HCT116 (cell line): ENCODE data around the gene LYST. TPM values are rescaled to one million over a fixed set of nuclear protein-coding genes. Genes with fewer than 3 reads are reported as not detected.
A peak's percentile ranks its signal among the peaks of the same experiment; 100 is the strongest.

ENCODE experiments used
- ATAC-seq: fragments of 200-7000 bp; cut with Tn5 transposase; 2 replicates; pipeline ENCODE4 v1.9.1; 2020; ENCODE audit warnings: mild to moderate bottlenecking, moderate library complexity
- BruUV-seq: library from RNA; stranded (reverse); fragments of 400-500 nt; replicated peaks from 2 replicates; lab custom pipeline; 2021; lab: Mats Ljungman, UMichigan
- CTCF ChIA-PET: fragments of 300-600 bp; sonication (Branson Sonifier 250); formaldehyde crosslinking; loops from one replicate; lab custom pipeline; 2021; ENCODE audit warnings: antibody characterized with exemption; lab: Charles Lee
- POLR2A ChIA-PET: fragments of 300-600, 350-600 bp; sonication (Branson Sonifier 250); formaldehyde crosslinking; loops from one replicate; lab custom pipeline; 2021; ENCODE audit warnings: antibody characterized with exemption; lab: Charles Lee
- RAD21 ChIA-PET, 2 experiments: fragments of 300-600 bp; sonication (Branson Sonifier 250); formaldehyde crosslinking; loops; one replicate each; lab custom pipeline; 2023; ENCODE audit warnings: low total read pairs in 2 of 2; ENCODE audit not compliant: uncharacterized antibody in 2 of 2, unreplicated experiment in 2 of 2, low non-redundant PET in 1 of 2; lab: Charles Lee
- DNase-seq: peaks from one replicate; pipeline ENCODE4 v3.0.0-alpha.2; 2010; ENCODE audit warnings: low read depth, low spot score
- H2AFZ ChIP-seq: fragments of 200-600 bp; shearing (Covaris generic), sonication (generic); 2 replicates; pipeline ENCODE4 v1.6.1; 2017; ENCODE audit warnings: low read depth, mixed run types, mixed read lengths, antibody characterized with exemption, low read length; ENCODE audit not compliant: poor library complexity, severe bottlenecking
- H3K27ac ChIP-seq: 2 replicates; pipeline ENCODE4 v1.5.1; 2012; ENCODE audit warnings: low read depth, low read length
- H3K27me3 ChIP-seq: fragments of 200-600 bp; sonication (generic); 2 replicates; pipeline ENCODE4 v1.6.1; 2016; ENCODE audit warnings: mixed run types, low read length, mixed read lengths; ENCODE audit not compliant: insufficient read depth
- H3K36me3 ChIP-seq, 2 experiments: fragments of 200-500 bp in 1 of 2; fragments of 200-600 bp in 1 of 2; sonication (Bioruptor generic) in 1 of 2; sonication (generic) in 1 of 2; 2 replicates each; pipeline versions ENCODE4 v1.5.1 to v1.6.1; 2014 to 2016; ENCODE audit warnings: low read length in 2 of 2, inconsistent platforms in 1 of 2, mixed read lengths in 1 of 2, mixed run types in 1 of 2; ENCODE audit not compliant: insufficient read depth in 2 of 2, control insufficient read depth in 1 of 2
- H3K4me1 ChIP-seq, 2 experiments: fragments of 200-600 bp in 1 of 2; sonication (generic) in 1 of 2; 2 replicates each; pipeline versions ENCODE4 v1.5.1 to v1.6.1; 2012 to 2017; ENCODE audit warnings: low read length in 2 of 2, inconsistent platforms in 1 of 2, mild to moderate bottlenecking in 1 of 2, mixed read lengths in 1 of 2, mixed run types in 1 of 2, moderate library complexity in 1 of 2; ENCODE audit not compliant: insufficient read depth in 2 of 2, control insufficient read depth in 1 of 2
- H3K4me2 ChIP-seq: fragments of 200-600 bp; sonication (generic); 2 replicates; pipeline ENCODE4 v1.6.1; 2017; ENCODE audit warnings: mixed run types, low read length, mixed read lengths
- H3K4me3 ChIP-seq, 2 experiments: fragments of 200-600 bp in 1 of 2; sonication (generic) in 1 of 2; replicated peaks in 1 of 2; 2 replicates each; pipeline ENCODE4 v1.5.1; 2011 to 2016; ENCODE audit warnings: low read length in 2 of 2, control low read depth in 1 of 2, low read depth in 1 of 2, mild to moderate bottlenecking in 1 of 2, mixed read lengths in 1 of 2, mixed run types in 1 of 2
- H3K79me2 ChIP-seq: fragments of 200-600 bp; sonication (generic); 2 replicates; pipeline ENCODE4 v1.6.1; 2017; ENCODE audit warnings: mild to moderate bottlenecking, mixed run types, low read length, moderate library complexity, mixed read lengths; ENCODE audit not compliant: insufficient read depth
- H3K9ac ChIP-seq: fragments of 200-600 bp; sonication (generic); 2 replicates; pipeline ENCODE4 v1.6.1; 2016; ENCODE audit warnings: low read length, mixed read lengths
- H3K9me2 ChIP-seq: fragments of 200-600 bp; sonication (generic), shearing (Covaris generic); 2 replicates; pipeline ENCODE4 v1.6.1; 2017; ENCODE audit warnings: mixed run types, mild to moderate bottlenecking, moderate library complexity; ENCODE audit not compliant: insufficient read depth
- H3K9me3 ChIP-seq, 2 experiments: fragments of 200-500 bp in 1 of 2; fragments of 200-600 bp in 1 of 2; sonication (Bioruptor generic) in 1 of 2; sonication (generic) in 1 of 2; 2 replicates each; pipeline ENCODE4 v1.6.1; 2014 to 2017; ENCODE audit warnings: low read length in 2 of 2, mixed read lengths in 2 of 2, inconsistent platforms in 1 of 2, low read depth in 1 of 2, mild to moderate bottlenecking in 1 of 2, mixed run types in 1 of 2, moderate library complexity in 1 of 2; ENCODE audit not compliant: control insufficient read depth in 1 of 2, insufficient read depth in 1 of 2
- H4K20me1 ChIP-seq: fragments of 200-600 bp; sonication (generic), shearing (Covaris generic); 2 replicates; pipeline ENCODE4 v1.6.1; 2017; ENCODE audit warnings: mixed run types, mild to moderate bottlenecking, moderate library complexity; ENCODE audit not compliant: insufficient read depth
- ATF3 ChIP-seq: IDR thresholded peaks from 2 replicates; pipeline ENCODE4 v1.6.1; 2012
- CBX3 ChIP-seq: IDR thresholded peaks from 2 replicates; pipeline ENCODE4 v1.6.1; 2012; ENCODE audit warnings: low read depth
- CTCF ChIP-seq, 3 experiments: fragments of 200-600 bp in 1 of 3; sonication (generic) in 1 of 3; IDR thresholded peaks in 2 of 3; conservative IDR thresholded peaks in 1 of 3; 2 replicates each; pipeline ENCODE4 v1.5.1; 2012 to 2017; ENCODE audit warnings: low read depth in 2 of 3, low read length in 2 of 3, antibody characterized with exemption in 1 of 3, borderline replicate concordance in 1 of 3, control low read depth in 1 of 3, mild to moderate bottlenecking in 1 of 3, mixed read lengths in 1 of 3, mixed run types in 1 of 3, moderate library complexity in 1 of 3; ENCODE audit not compliant: insufficient read depth in 1 of 3
- EGR1 ChIP-seq: IDR thresholded peaks from 2 replicates; pipeline ENCODE4 v1.6.1; 2012; ENCODE audit warnings: low read depth
- EZH2 ChIP-seq: fragments of 200-600 bp; sonication (generic); IDR thresholded peaks from 2 replicates; pipeline ENCODE4 v1.6.1; 2017; ENCODE audit warnings: antibody characterized with exemption, mixed run types
- EZH2phosphoT487 ChIP-seq: fragments of 200-600 bp; IDR thresholded peaks from 2 replicates; pipeline ENCODE4 v1.6.1; 2018; ENCODE audit warnings: antibody characterized with exemption, borderline replicate concordance
- FOSL1 ChIP-seq: IDR thresholded peaks from 2 replicates; pipeline ENCODE4 v1.6.1; 2012; ENCODE audit warnings: low read depth
- JUND ChIP-seq: IDR thresholded peaks from 2 replicates; pipeline ENCODE4 v1.6.1; 2012
- POLR2A ChIP-seq: IDR thresholded peaks from 2 replicates; pipeline ENCODE4 v1.7.0; 2011; ENCODE audit warnings: borderline replicate concordance; ENCODE audit not compliant: insufficient read depth, insufficient read length; ENCODE audit errors: extremely low read depth
- POLR2AphosphoS5 ChIP-seq: IDR thresholded peaks from 2 replicates; pipeline ENCODE4 v1.6.1; 2011; ENCODE audit warnings: mild to moderate bottlenecking, low read depth, low read length, moderate library complexity
- YY1 ChIP-seq: IDR thresholded peaks from 2 replicates; pipeline ENCODE4 v1.6.1; 2011; ENCODE audit warnings: low read length, low read depth, moderate library complexity, mild to moderate bottlenecking; ENCODE audit not compliant: insufficient replicate concordance; ENCODE audit errors: extremely low read depth
- intact Hi-C: fragments of 100-400 bp; cut with micrococcal nuclease; formaldehyde crosslinking; loops from 2 replicates; pipeline ENCODE4 v1.10.0; 2022
- total RNA-seq: library from RNA; stranded (reverse); gene quantifications from one replicate; pipeline ENCODE4 v1.2.1, GENCODE V29; 2021; ENCODE audit not compliant: unreplicated experiment

LYST gene
- total RNA-seq, 1 experiment from 2014 or later = 6.6 TPM

- no peaks in the 10 kb centered on the region for H4K20me1 ChIP-seq
- no peak overlapping the region for H3K4me2 ChIP-seq
- CTCF ChIA-PET = no interaction called here
- TF ChIP-seq POLR2A (no peak), EZH2phosphoT487 (no peak), YY1 (no peak), JUND (no peak), EZH2 (no peak), CBX3 (peak; percentile 99)
- H3K27ac ChIP-seq = no peak overlapping the region; the same call in 1 of the 2 replicates
- BruUV-seq = no TSS peak
- ATAC-seq = no peak
- intact Hi-C loops = no loop called here
- no peak overlapping the region for H2AFZ ChIP-seq
- H3K9me3 ChIP-seq = peaks cover 21 to 22% of the 10 kb centered on the region in 2 experiments; a peak in 3 of 4 replicates
- no peaks in the 10 kb centered on the region for H3K79me2 ChIP-seq
- no peak overlapping the region for H3K4me3 ChIP-seq
- no peaks in the 10 kb centered on the region for H3K9me2 ChIP-seq
- POLR2A ChIA-PET = no interaction called here
- no peaks in the 10 kb centered on the region for H3K4me1 ChIP-seq
- DNase-seq = peak; percentile 7
- RAD21 ChIA-PET = no interaction called here
- 0 out of 4 replicates have a peak, but pooled peaks cover 0 to 7% of the 10 kb centered on the region in 2 experiments for H3K36me3 ChIP-seq
- H3K27me3 ChIP-seq = no peaks in the 10 kb centered on the region
- H3K9ac ChIP-seq = no peak overlapping the region
Measured at GRCh38 chr1:235670157-235670776, 196.4 kb downstream of the LYST start.

GRCh38 chr1:235669277-235669676 is 197.4 kb downstream of the LYST start:
- DNase-seq (no peak), ATAC-seq (no peak)
- no peaks in the 10 kb centered on the region for H3K9me2 ChIP-seq
- no TSS peak for BruUV-seq
- H3K27me3 ChIP-seq = no peaks in the 10 kb centered on the region
- TF ChIP-seq ATF3 (no peak), FOSL1 (no peak), CTCF (IDR thresholded peaks at IDR 0.05 in 2 of 3, conservative IDR thresholded peaks at IDR 0.05 in 1 of 3; ENCODE audit: borderline replicate concordance in 1 of 3, insufficient read depth in 1 of 3, low read depth in 2 of 3, low read length in 2 of 3) (no peak), EGR1 (no peak), POLR2A (no peak), POLR2AphosphoS5 (no peak)
- H4K20me1 ChIP-seq = no peaks in the 10 kb centered on the region
- ChIA-PET CTCF (no interaction called here), POLR2A (no interaction called here), RAD21 (no interaction called here)
- H3K4me3 ChIP-seq = no peak overlapping the region
- intact Hi-C loops = no loop called here
- H3K9me3 ChIP-seq = peaks cover 18 to 21% of the 10 kb centered on the region in 2 experiments; a peak in 3 of 4 replicates
- H3K79me2 ChIP-seq = no peaks in the 10 kb centered on the region
- no peak overlapping the region for H3K27ac ChIP-seq
- no peak overlapping the region for H3K9ac ChIP-seq
- no peaks in the 10 kb centered on the region for H3K4me1 ChIP-seq
- no peak overlapping the region for H2AFZ ChIP-seq
- 0 out of 4 replicates have a peak, but pooled peaks cover 0 to 7% of the 10 kb centered on the region in 2 experiments for H3K36me3 ChIP-seq
- no peak overlapping the region for H3K4me2 ChIP-seq
